ENCODE data around the gene NMNAT2. TPM values are rescaled to one million over a fixed set of nuclear protein-coding genes. Genes with fewer than 3 reads are reported as not detected.

Gene NMNAT2
- total and polyA plus RNA-seq, 4 donors, result 0.10 to 1.1 (median 0.94) TPM

DNA sequence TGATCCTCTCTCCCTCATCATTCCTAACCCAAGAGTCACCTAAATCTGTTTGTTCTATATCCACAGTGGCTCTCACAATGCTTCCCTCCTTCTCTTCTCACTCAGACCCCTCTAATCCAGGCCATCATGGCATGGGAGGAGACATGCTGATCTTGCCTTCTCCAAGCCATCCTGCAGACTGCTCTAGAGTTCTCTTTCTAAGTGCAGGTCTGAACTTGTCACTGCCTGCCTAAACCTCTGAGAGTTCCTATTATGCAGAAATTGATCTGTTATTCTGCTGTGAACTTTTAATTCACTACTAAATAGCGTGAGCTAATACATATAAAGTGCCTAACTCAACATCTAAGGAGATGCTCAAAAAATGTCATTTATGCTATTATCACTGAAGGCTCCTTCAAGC lies 205.3 kb downstream of the NMNAT2 start:
- Histone ChIP-seq H3K4me3 (no peak overlapping the region), H3K4me1 (ENCODE audit: control insufficient read depth in 5 of 5, insufficient read depth in 5 of 5, low read length in 5 of 5) (peaks cover 0 to 14% (median under 1%) of the 10 kb centered on the region in 5 donors), H3K9me3 (ENCODE audit: control insufficient read depth in 4 of 4, insufficient read depth in 3 of 4, low read length in 3 of 4) (no peaks in the 10 kb centered on the region), H3K9ac (ENCODE audit: insufficient read depth in 1 of 2, low read length in 2 of 2) (no peak overlapping the region), H3K27ac (ENCODE audit: low read depth in 1 of 2, low read length in 1 of 2) (no peak overlapping the region), H3K36me3 (ENCODE audit: control insufficient read depth in 4 of 4, insufficient read depth in 4 of 4, low read length in 4 of 4) (peaks cover 0 to under 1% (median 0%) of the 10 kb centered on the region in 4 donors), H3K27me3 (ENCODE audit: control insufficient read depth in 3 of 3, insufficient read depth in 3 of 3, low read length in 2 of 3) (no peaks in the 10 kb centered on the region)
- WGBS, 2 donors, result 94 to 96% methylated on average over 1 of the region's 1 CpG
- ATAC-seq (ENCODE audit: insufficient read depth, low FRiP score) (no peak), DNase-seq (no peak)
- TF ChIP-seq, protein P1, sequence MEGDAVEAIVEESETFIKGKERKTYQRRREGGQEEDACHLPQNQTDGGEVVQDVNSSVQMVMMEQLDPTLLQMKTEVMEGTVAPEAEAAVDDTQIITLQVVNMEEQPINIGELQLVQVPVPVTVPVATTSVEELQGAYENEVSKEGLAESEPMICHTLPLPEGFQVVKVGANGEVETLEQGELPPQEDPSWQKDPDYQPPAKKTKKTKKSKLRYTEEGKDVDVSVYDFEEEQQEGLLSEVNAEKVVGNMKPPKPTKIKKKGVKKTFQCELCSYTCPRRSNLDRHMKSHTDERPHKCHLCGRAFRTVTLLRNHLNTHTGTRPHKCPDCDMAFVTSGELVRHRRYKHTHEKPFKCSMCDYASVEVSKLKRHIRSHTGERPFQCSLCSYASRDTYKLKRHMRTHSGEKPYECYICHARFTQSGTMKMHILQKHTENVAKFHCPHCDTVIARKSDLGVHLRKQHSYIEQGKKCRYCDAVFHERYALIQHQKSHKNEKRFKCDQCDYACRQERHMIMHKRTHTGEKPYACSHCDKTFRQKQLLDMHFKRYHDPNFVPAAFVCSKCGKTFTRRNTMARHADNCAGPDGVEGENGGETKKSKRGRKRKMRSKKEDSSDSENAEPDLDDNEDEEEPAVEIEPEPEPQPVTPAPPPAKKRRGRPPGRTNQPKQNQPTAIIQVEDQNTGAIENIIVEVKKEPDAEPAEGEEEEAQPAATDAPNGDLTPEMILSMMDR (IDR thresholded peaks at IDR 0.05; ENCODE audit: control extremely low read depth, extremely low read depth), result no peak

- TF ChIP-seq, protein P1 (IDR thresholded peaks at IDR 0.05; ENCODE audit: control extremely low read depth, extremely low read depth), result no peak
- Histone ChIP-seq H3K27me3 (ENCODE audit: control insufficient read depth in 3 of 3, insufficient read depth in 3 of 3, low read length in 2 of 3) (no peaks in the 10 kb centered on the region), H3K9ac (ENCODE audit: insufficient read depth in 1 of 2, low read length in 2 of 2) (no peak overlapping the region), H3K27ac (ENCODE audit: low read depth in 1 of 2, low read length in 1 of 2) (no peak overlapping the region), H3K36me3 (ENCODE audit: control insufficient read depth in 4 of 4, insufficient read depth in 4 of 4, low read length in 4 of 4) (peaks cover 0 to 2% (median 0%) of the 10 kb centered on the region in 4 donors), H3K9me3 (ENCODE audit: control insufficient read depth in 4 of 4, insufficient read depth in 3 of 4, low read length in 3 of 4) (no peaks in the 10 kb centered on the region), H3K4me1 (ENCODE audit: control insufficient read depth in 5 of 5, insufficient read depth in 5 of 5, low read length in 5 of 5) (peaks cover 0 to 6% (median 0%) of the 10 kb centered on the region in 5 donors), H3K4me3 (no peak overlapping the region)
- ATAC-seq (ENCODE audit: insufficient read depth, low FRiP score), result no peak
- no peak for DNase-seq
These were observed 207.5 kb downstream of the NMNAT2 start for GRCh38 chr1:183210681-183211080.

- Histone ChIP-seq H3K27me3 (ENCODE audit: control insufficient read depth in 3 of 3, insufficient read depth in 3 of 3, low read length in 2 of 3) (no peaks in the 10 kb centered on the region), H3K9ac (ENCODE audit: insufficient read depth in 1 of 2, low read length in 2 of 2) (no peak overlapping the region), H3K27ac (ENCODE audit: low read depth in 1 of 2, low read length in 1 of 2) (no peak overlapping the region), H3K4me3 (no peak overlapping the region), H3K4me1 (ENCODE audit: control insufficient read depth in 5 of 5, insufficient read depth in 5 of 5, low read length in 5 of 5) (peaks cover 0 to 14% (median 0%) of the 10 kb centered on the region in 5 donors), H3K36me3 (ENCODE audit: control insufficient read depth in 4 of 4, insufficient read depth in 4 of 4, low read length in 4 of 4) (peaks cover 0 to 2% (median 0%) of the 10 kb centered on the region in 4 donors), H3K9me3 (ENCODE audit: control insufficient read depth in 4 of 4, insufficient read depth in 3 of 4, low read length in 3 of 4) (no peaks in the 10 kb centered on the region)
- TF ChIP-seq, protein P1 (IDR thresholded peaks at IDR 0.05; ENCODE audit: control extremely low read depth, extremely low read depth), result no peak
- ATAC-seq (ENCODE audit: insufficient read depth, low FRiP score) (no peak), DNase-seq (no peak)
These were observed 208.5 kb downstream of the NMNAT2 start for GRCh38 chr1:183209533-183210158.

All from lung (tissue), 12 donors.